GM23248 (cell line): ENCODE measurements around the gene TAL2. TPM values are rescaled to one million over a fixed set of nuclear protein-coding genes. Genes with fewer than 3 reads are reported as not detected.

Experiments
- DNase-seq: peaks from one replicate; pipeline ENCODE4 v3.0.0-alpha.2; 2015
- H2AFZ ChIP-seq: fragments of 200-600 bp; sonication (generic); 2 replicates; pipeline ENCODE4 v1.6.1; 2016; ENCODE audit warnings: antibody characterized with exemption
- H3F3A ChIP-seq: fragments of 200-600 bp; sonication (generic); 2 replicates; pipeline ENCODE4 v1.6.1; 2016; ENCODE audit warnings: mild to moderate bottlenecking, antibody characterized with exemption, mixed run types; ENCODE audit not compliant: insufficient read depth
- H3K27ac ChIP-seq: fragments of 200-600 bp; sonication (generic); 2 replicates; pipeline ENCODE4 v1.5.1; 2016; ENCODE audit warnings: mild to moderate bottlenecking
- H3K27me3 ChIP-seq: fragments of 200-600 bp; sonication (generic); replicated peaks from 2 replicates; pipeline ENCODE4 v1.6.1; 2016; ENCODE audit warnings: mild to moderate bottlenecking; ENCODE audit not compliant: insufficient read depth
- H3K36me3 ChIP-seq: fragments of 200-600 bp; sonication (generic); 2 replicates; pipeline ENCODE4 v1.6.1; 2016; ENCODE audit warnings: low read depth, mild to moderate bottlenecking
- H3K4me1 ChIP-seq: fragments of 200-600 bp; sonication (generic); 2 replicates; pipeline ENCODE4 v1.6.1; 2016; ENCODE audit warnings: mild to moderate bottlenecking; ENCODE audit not compliant: insufficient read depth
- H3K4me2 ChIP-seq: fragments of 200-600 bp; sonication (generic); one replicate; pipeline ENCODE4 v1.6.1; 2016; ENCODE audit warnings: mild to moderate bottlenecking; ENCODE audit not compliant: unreplicated experiment
- H3K4me3 ChIP-seq: fragments of 200-600 bp; sonication (generic); 2 replicates; pipeline ENCODE4 v1.5.1; 2016; ENCODE audit warnings: mild to moderate bottlenecking
- H3K79me2 ChIP-seq: fragments of 200-600 bp; sonication (generic); 2 replicates; pipeline ENCODE4 v1.6.1; 2016; ENCODE audit warnings: mild to moderate bottlenecking; ENCODE audit not compliant: insufficient read depth
- H3K9ac ChIP-seq: fragments of 200-600 bp; sonication (generic); 2 replicates; pipeline ENCODE4 v1.6.1; 2016; ENCODE audit warnings: mild to moderate bottlenecking
- H3K9me2 ChIP-seq: fragments of 200-600 bp; sonication (generic); 2 replicates; pipeline ENCODE4 v1.6.1; 2016; ENCODE audit warnings: mixed run types, mild to moderate bottlenecking, moderate library complexity; ENCODE audit not compliant: insufficient read depth
- H3K9me3 ChIP-seq: fragments of 200-600 bp; sonication (generic); one replicate; pipeline ENCODE4 v1.6.1; 2017; ENCODE audit warnings: low read depth
- H4K20me1 ChIP-seq: fragments of 200-600 bp; sonication (generic); 2 replicates; pipeline ENCODE4 v1.6.0; 2016; ENCODE audit not compliant: insufficient read depth
- EZH2 ChIP-seq: fragments of 200-600 bp; sonication (generic); IDR thresholded peaks from 2 replicates; pipeline ENCODE4 v1.6.1; 2018; ENCODE audit warnings: antibody characterized with exemption, mild to moderate bottlenecking; ENCODE audit not compliant: insufficient read depth, poor library complexity, severe bottlenecking
- EZH2phosphoT487 ChIP-seq: fragments of 200-600 bp; sonication (generic); IDR thresholded peaks from 2 replicates; pipeline ENCODE4 v1.6.1; 2018; ENCODE audit warnings: antibody characterized with exemption, moderate library complexity, mild to moderate bottlenecking, low read depth; ENCODE audit not compliant: insufficient read depth
- WGBS, 2 experiments: methylation state at CpG; one replicate each; pipeline ENCODE4 v1.1.6; 2015 to 2017; ENCODE audit warnings: low lambda C conversion rate in 2 of 2, low coverage in 1 of 2; ENCODE audit errors: missing lambda C conversion rate in 2 of 2; 5-methylcytosine and 5-hydroxymethylcytosine counted together
- in situ Hi-C: fragments of 300-500 bp; cut with MboI; formaldehyde crosslinking; loops from 2 replicates; pipeline ENCODE4 v1.15.0; 2020
- polyA plus RNA-seq: library from polyadenylated mRNA; unstranded; fragments of >200 nt; fragmentation: Nextera tagmentation; extraction: Ambion mirVana; gene quantifications from 2 replicates; pipeline ENCODE4 v1.2.1, GENCODE V29; 2016
- total RNA-seq: library from RNA; depleted of rRNA; stranded (reverse); fragments of >200 nt; shearing (Covaris generic); gene quantifications from 2 replicates; pipeline ENCODE4 v1.2.3, GENCODE V29; 2014; rRNA removed

TAL2 gene
- total RNA-seq, result not detected in 2 replicates
- not detected in 2 replicates for polyA plus RNA-seq

GRCh38 chr9:105662184-105663104, at the start of gene TAL2:
TSS of gene TAL2 (plus strand) at chr9:105662457. CDS start at chr9:105662497, 40 bp downstream.
- in situ Hi-C loops, result no loop called here
- Histone ChIP-seq H3F3A (no peaks in the 10 kb centered on the region), H3K4me3 (no peak within 1 kb of the TSS), H2AFZ (no peak within 1 kb of the TSS), H3K27ac (no peak within 1 kb of the TSS), H3K79me2 (no peaks in the 10 kb centered on the region), H3K27me3 (peaks cover 7% of the 10 kb centered on the region), H3K4me1 (no peaks in the 10 kb centered on the region), H4K20me1 (no peaks in the 10 kb centered on the region), H3K9ac (no peak within 1 kb of the TSS), H3K9me2 (no peaks in the 10 kb centered on the region), H3K4me2 (no peak within 1 kb of the TSS), H3K9me3 (no peaks in the 10 kb centered on the region), H3K36me3 (no peaks in the 10 kb centered on the region)
- WGBS, 2 experiments, result 77 to 80% methylated on average over 12 of the region's 12 CpGs
- TF ChIP-seq EZH2phosphoT487 (no peak), EZH2 (no peak)
- no peak for DNase-seq

GRCh38 chr9:105621001-105621400, 41.3 kb upstream of the TAL2 start:
- H3K9ac ChIP-seq, result no peak overlapping the region
- no peaks in the 10 kb centered on the region for H3K27me3 ChIP-seq
- H3K4me3 ChIP-seq, result no peak overlapping the region
- no peaks in the 10 kb centered on the region for H3K9me3 ChIP-seq
- no peaks in the 10 kb centered on the region for H3K4me1 ChIP-seq
- no peaks in the 10 kb centered on the region for H3K79me2 ChIP-seq
- H3K9me2 ChIP-seq, result no peaks in the 10 kb centered on the region
- no peak for TF ChIP-seq EZH2
- no peak for TF ChIP-seq EZH2phosphoT487
- H3K4me2 ChIP-seq, result no peak overlapping the region
- WGBS, 2 experiments, result 97 to 100% methylated on average over 2 of the region's 2 CpGs
- no peaks in the 10 kb centered on the region; the same call in 1 of the 2 replicates for H3K36me3 ChIP-seq
- H4K20me1 ChIP-seq, result no peaks in the 10 kb centered on the region
- no peak overlapping the region for H2AFZ ChIP-seq
- in situ Hi-C loops, result no loop called here
- H3F3A ChIP-seq, result no peaks in the 10 kb centered on the region
- no peak overlapping the region for H3K27ac ChIP-seq
- DNase-seq, result no peak

GRCh38 chr9:105625088-105625487, 37.2 kb upstream of the TAL2 start:
- no peaks in the 10 kb centered on the region for H3K79me2 ChIP-seq
- peaks cover 7% of the 10 kb centered on the region; the same call in 1 of the 2 replicates for H3K36me3 ChIP-seq
- in situ Hi-C loops, result no loop called here

GRCh38 chr9:105632807-105633206, 29.4 kb upstream of the TAL2 start:
- Histone ChIP-seq H3K79me2 (no peaks in the 10 kb centered on the region), H3F3A (no peaks in the 10 kb centered on the region), H3K9me3 (no peaks in the 10 kb centered on the region), H3K9me2 (no peaks in the 10 kb centered on the region), H3K9ac (no peak overlapping the region), H3K36me3 (peaks cover 7% of the 10 kb centered on the region; the same call in 1 of the 2 replicates), H3K4me1 (no peaks in the 10 kb centered on the region), H3K27ac (no peak overlapping the region), H3K4me3 (no peak overlapping the region), H2AFZ (no peak overlapping the region), H3K4me2 (no peak overlapping the region), H4K20me1 (no peaks in the 10 kb centered on the region), H3K27me3 (no peaks in the 10 kb centered on the region)
- 93 to 100% methylated on average over 1 of the region's 1 CpG for WGBS, 2 experiments
- TF ChIP-seq EZH2, result no peak
- TF ChIP-seq EZH2phosphoT487, result no peak
- in situ Hi-C loops, result no loop called here
- DNase-seq, result no peak

More at GRCh38 chr9:105625088-105625487, 37.2 kb upstream of the TAL2 start:
- 60 to 62% methylated on average over 1 of the region's 1 CpG for WGBS, 2 experiments
- H3K9me3 ChIP-seq, result no peaks in the 10 kb centered on the region
- no peak for DNase-seq
- no peak overlapping the region for H3K9ac ChIP-seq
- no peaks in the 10 kb centered on the region for H3K9me2 ChIP-seq
- H3K27ac ChIP-seq, result no peak overlapping the region
- no peaks in the 10 kb centered on the region for H3K27me3 ChIP-seq
- H2AFZ ChIP-seq, result no peak overlapping the region
- TF ChIP-seq EZH2phosphoT487, result no peak
- no peak for TF ChIP-seq EZH2
- H3F3A ChIP-seq, result no peaks in the 10 kb centered on the region
- no peaks in the 10 kb centered on the region for H4K20me1 ChIP-seq
- no peak overlapping the region for H3K4me3 ChIP-seq
- H3K4me2 ChIP-seq, result no peak overlapping the region
- no peaks in the 10 kb centered on the region for H3K4me1 ChIP-seq
